ENCODE data around the gene ASPSCR1. TPM values are rescaled to one million over a fixed set of nuclear protein-coding genes. Genes with fewer than 3 reads are reported as not detected.

ASPSCR1 gene
- total RNA-seq, 1 donor from 2014 or later, result 45.4 TPM

DNA sequence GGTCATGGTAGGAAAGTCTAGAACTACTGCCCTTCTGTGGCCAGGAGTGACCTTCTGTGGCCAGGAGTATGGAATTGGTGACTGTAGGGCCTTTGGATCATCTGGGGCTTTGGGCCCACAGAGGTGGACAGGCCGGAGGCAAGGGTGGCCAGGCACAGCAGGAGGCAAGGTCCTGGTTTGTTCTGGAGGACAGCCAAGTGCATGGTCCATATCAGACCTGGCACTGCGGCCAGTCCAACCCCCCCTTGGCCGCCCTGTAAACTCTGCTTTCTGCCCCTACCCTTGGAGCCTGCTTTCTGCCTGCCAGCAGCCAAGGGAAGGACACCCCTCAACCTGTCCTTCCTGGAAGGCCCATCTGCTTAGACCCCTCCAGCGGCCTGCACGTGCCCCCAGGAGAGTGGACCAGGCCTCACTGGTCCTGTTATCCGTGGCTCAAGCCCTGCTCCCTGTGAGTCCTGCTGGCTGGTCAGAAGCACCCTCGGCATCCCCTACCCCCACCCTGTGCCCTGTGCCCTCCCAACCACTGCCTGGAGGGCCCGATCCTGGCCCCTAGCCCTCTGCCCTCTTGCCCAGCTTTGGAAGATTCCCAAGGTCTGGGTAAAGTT, 62.4 kb downstream of the ASPSCR1 start:
- no peak for DNase-seq (ENCODE audit: low spot score)

DNA sequence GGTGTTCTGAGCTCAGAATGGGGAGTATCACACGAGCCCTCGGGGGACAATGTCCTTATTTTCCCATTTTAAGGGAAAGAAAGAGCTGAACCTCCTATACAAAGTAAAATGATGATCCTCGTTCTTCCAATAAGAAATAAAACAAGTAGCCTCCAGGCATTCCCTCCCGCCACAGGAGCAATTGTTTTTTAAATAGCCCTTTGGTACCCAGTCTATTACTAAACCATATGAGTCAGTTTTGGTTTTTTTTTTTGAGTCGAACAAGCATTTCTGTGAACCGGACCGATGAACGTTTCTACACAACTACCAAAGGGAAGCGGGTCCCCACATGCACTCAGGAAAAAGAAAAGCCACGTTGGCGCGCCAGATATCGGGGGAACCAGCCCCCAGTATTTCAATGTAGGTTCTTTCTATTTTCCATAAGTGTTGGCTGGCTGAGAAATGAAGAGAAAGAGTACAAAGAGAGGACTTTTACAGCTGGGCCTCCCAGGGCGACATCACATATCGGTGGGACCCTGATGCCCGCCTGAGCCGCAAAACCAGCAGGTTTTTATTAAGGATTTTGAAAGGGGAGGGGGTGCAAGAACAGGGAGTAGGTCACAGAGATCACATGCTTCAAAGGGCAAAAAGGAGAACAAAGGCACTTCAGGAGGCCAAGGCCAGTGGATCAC, 63.9 kb downstream of the ASPSCR1 start:
- DNase-seq (ENCODE audit: low spot score), result no peak

DNA sequence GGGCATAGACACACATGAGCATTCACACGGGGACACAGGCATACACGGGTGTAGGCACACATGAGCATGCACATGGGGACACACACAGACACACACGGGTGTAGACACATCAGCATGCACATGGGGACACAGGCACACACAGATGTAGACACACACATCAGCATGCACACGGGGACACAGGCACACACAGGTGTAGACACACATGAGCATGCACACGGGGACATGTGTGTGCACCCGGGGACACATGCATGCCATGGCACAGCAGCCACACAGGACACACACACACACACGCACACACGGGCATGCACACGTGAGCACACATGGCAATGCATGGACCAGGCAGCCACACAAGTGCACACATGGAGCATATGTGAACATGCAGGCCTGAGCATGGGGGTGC, 65.2 kb downstream of the ASPSCR1 start:
- no peak for DNase-seq (ENCODE audit: low spot score)

DNA sequence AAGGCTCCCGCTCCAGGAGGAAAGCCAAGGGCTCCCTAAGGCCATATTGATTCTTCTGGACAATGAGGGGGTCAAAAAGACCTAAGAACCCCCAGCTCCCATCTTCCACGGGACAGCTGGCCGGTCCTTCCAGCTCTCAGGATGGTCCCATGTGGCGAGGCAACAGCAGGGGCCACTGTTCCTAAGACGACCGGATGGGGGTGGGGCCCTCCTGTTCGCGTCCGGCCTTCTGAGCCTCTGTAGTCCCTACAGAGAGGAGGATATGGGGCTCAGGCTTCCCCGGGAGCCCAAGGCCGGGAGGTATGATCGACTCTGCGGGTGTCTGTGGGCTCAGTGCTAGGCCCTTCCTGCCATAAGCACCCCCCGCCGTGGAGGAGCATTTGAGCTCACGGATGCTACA, 66.1 kb downstream of the ASPSCR1 start:
- no peak for DNase-seq (ENCODE audit: low spot score)

DNA sequence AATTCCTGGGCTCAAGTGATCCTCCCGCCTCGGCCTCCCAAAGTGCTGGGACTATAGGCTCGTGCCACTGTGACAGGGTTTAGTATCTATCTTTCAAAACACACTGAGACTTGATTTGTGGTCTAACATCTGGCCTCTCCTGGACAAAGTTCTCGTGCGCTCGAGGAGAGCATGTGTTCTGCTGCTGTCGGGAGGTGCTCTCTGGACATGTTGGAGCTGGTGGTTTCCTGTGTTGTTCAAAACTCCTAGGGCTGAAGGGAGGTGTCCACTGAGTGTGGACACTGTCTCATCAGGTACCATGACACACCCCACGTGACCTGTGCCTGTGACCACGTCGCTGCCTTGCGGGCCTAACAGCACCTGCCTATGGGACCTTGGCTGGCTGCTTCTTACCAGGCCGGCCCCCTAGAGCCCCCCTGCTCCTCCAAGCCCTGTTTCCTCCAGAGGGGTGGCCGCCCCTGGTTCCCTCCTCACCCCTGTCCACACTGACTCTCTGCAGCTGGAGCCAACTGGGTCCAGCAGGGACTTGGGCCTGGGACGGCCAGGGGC, 68.6 kb downstream of the ASPSCR1 start:
- DNase-seq (ENCODE audit: low spot score), result no peak

DNA sequence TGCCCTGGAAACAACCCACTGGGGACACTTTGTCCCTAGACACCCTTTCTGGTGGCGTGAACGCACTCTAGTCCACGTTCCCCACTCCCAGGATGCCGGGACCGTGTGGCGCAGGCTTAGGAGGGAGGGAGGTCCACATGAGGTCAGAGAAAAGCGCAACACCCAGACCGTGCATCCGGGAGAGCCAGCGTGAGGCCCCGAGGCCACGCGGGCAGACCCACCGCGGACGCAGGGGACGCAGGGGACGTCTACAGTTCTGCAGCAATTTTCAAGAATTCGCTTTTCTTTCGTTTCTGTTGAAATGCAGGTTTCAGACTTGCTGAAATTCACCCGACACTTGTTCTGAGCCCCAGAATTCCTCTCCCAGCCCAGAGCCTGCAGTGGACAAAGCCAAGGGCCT, 69.5 kb downstream of the ASPSCR1 start:
- DNase-seq (ENCODE audit: low spot score), result no peak

DNA sequence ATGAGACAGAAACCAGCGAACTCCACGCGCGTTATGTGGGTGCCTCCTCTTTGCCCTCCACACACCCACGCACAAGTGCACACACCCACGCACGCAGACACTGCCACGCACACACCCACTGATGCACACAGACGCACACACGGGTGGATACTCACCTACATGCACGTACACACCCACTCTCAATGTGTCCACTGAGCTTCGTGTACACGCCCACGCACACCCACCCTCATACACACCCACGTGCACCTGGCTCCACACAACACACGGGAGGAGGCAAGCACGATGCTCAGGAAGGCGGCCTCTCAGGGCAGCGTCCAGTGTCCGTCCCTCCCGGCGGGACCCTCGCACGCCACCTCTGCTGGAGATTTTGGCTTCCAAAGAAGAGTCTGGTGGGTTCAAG, 70.0 kb downstream of the ASPSCR1 start:
- DNase-seq (ENCODE audit: low spot score), result no peak

DNA sequence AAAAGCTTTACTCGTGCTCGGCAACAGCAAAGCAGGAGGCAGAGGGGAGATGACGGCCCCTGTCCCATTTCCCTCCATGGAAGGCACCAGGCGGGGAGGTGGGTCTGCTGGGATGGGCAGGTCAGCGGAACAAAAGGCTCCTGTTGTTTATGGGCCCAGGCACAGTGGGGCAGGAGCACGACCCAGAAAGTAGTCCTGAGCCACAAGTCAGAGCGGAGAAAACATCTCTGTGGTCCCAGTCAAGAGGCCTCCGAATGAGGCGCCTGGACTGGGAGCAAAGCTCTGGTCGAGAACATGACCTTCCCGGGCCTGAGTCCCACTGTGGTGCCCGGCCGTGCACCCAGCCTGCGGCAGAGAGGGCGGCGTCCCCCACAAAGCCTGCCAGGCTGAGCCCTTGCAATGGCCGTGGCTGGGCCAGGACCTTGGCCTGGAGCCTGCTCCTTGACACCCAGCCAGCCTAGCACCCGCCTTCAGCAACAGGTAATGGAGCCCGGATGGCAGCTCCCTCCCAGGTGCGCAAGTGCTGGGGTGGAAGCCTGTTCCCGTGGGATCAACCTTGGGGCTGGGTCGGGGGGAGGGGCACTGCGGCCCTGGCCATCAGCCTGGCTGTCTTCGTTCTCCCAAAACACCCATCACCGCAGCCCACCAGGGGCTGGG, 70.6 kb downstream of the ASPSCR1 start:
- DNase-seq (ENCODE audit: low spot score), result no peak

DNA sequence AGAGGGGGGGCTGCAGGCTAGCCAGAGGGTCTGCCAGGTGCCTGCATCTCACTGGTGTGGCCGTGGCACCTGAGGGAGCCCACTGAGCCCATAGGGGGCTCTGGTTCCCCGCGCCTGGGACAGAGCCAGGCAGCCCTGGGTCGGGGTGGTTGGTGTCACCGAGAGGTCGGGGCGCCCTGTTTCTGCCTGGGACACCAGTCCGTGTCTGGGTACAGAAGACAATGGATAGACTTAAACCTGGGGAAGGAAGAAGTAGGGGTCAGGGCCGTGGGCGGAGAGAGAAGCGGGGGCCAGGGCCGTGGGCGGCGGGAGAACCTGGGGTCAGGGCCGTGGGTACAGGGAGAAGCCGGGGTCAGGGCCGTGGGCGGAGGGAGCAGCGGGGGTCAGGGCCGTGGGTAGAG, 71.1 kb downstream of the ASPSCR1 start:
- no peak for DNase-seq (ENCODE audit: low spot score)

DNA sequence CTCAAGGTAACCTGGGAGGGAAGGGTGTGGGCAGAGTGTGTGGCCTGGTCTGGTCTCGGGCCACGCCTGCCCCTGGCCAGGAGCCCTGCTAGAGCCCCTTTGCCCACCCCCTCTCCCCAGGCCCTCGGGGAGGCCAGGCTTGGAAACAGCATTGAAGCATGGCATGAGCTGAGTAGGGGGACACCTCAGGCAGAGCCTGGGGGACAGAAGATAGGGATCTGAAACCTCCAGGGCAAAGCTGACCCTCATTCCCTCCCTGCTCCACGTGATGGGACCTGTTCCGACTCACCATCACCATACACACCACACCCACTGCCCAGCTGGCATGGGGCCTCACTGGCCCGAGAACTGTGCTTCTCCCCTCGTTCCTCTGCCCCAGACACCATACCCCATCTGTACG, 71.7 kb downstream of the ASPSCR1 start:
- DNase-seq (ENCODE audit: low spot score), result no peak

DNA sequence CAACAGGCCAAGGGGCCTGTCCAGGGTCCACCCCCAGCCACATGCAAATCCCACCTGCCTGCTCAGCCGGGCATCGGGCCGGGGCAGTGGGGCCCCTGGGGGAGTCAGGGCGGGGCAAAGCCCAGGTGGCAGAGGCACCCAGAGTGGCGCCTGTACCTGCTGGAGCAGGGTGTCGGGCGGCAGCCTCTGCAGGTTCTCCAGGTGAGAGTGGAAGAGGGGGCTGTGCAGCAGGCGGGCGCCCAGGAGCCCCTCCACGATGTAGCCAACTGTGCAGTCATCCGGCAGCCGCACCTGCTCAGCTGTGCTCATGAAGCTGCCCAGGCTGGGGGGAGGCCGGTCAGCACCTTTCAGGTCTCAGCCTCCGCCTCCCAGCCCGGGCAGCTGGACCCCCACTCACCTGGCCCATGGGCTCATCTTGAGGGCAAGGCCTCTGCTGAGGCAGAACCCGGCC, 72.1 kb downstream of the ASPSCR1 start:
- no peak for DNase-seq (ENCODE audit: low spot score)

DNA sequence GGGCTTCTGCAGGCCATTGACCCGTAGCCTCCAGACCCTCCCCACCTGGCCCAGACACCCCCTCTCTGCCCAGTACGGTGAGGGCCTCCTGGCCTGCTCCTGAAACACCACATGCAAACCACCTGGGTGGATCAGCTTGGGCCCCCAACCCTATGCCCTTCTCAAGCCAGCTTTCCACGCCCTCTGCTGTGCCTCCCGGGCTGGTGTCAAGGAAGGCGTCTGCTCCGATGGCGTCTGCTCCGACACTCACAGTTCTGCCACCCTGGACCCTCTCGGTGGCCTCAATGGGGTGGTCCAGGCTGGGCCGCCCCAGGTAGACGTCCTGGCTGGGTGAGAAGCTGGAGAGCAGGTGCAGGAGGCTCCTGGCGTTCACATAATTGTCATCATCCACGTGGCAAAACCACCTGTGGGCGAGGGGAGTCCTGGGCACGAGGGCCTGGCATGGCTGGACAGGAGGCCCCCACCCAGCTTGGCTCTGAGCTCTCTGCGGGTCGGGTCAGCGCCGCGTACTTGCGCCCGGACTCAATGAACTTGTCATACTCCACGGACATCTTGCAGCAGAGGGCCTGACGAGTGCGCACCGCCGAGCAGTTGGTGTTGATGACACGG, 72.8 kb downstream of the ASPSCR1 start:
- DNase-seq (ENCODE audit: low spot score), result no peak

DNA sequence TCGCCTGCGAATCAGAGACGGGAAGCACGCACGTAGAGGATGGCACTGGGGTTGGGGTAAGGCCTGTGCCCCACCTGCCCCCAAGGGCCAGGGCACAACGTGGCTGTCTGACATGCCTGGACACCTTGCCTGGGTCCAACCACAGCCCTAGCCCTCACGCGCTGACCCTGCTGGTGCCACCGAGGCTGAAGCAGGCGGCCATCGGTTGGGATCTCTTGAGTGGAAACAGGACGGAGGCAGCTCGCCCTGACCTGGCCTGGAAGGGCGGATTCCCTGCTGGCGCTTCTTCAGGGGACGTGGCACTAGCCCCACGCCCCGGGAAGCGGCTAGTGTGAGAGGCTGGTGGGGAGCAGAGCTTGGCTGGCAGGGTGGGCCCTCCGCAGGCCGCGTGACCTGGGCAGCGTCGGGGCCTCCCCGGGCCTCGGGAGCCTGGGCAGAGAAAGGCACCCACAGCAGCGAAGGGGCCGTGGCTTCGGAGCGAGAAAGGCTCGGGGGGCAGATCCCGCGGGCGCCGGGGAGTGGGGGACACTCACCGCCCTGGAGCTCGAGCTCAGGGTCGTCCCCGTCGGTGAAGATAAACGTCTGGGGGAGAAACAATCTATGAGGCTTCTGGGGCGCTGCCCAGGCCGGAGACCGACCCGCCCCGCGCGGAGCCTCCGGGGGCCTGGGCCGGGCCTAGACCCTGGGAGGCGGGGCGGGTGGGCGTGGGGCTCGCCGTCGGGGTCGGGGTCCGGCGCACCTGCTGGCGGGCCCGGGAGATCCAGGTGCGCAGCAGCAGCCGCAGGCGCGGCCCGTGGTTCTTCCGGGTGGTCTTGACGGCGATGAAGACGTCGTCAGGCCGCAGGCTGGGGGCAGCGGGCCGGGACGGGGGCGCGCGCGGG, 73.6 kb downstream of the ASPSCR1 start:
- no peak for DNase-seq (ENCODE audit: low spot score)

DNA sequence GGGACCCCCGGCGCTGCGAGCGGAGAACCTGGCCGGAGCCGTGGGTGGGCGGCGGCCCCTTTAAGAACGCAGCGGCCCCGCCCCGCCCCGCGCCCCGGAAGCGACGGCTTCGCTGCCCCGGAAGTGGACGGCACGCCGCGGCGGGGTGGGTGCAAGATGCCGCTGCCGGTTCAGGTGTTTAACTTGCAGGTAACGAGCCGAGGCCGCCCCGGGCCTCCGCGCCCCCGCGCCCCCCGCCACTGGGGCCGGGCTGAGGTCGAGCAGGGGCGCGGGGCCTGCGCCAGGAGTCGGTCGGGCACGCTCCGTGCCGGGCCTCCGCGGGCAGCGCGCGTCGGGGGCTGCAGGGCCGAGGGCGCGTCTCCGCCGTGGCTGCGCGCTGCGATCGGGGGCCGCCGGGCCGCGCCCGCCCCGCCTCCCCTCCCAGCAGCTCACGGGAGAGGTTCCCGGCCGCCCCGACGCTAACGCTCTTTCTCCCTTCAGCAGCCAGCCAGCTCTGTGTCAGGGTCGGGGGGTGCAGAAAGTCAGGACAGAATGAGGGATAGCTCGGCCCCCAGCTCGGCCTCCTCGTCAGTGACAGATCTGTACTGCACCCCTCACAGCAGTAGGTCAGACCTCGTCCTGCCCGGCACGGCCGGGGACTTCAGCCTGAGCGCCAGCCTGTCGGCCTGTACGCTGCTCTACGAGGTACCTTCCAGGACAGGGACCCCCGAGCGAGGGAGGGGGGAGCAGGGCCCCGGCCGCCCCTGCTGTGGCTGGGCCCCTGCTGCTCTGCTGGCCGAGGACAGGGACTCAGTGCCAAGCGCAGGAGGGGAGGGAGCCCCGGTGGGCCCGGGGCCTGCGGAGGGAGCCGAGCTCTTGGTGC, 74.6 kb downstream of the ASPSCR1 start, which contains the start of the genes GPS1 and RFNG:
GPS1 (plus strand) TSS at position 123 of the 862 bp plus-strand sequence; CDS start at position 157, 34 bp downstream.
RFNG (minus strand) TSS at position 36 of the 862 bp plus-strand sequence. CDS start 45 bp downstream, outside the sequence.
- peak; percentile 68 for DNase-seq (ENCODE audit: low spot score)

DNA sequence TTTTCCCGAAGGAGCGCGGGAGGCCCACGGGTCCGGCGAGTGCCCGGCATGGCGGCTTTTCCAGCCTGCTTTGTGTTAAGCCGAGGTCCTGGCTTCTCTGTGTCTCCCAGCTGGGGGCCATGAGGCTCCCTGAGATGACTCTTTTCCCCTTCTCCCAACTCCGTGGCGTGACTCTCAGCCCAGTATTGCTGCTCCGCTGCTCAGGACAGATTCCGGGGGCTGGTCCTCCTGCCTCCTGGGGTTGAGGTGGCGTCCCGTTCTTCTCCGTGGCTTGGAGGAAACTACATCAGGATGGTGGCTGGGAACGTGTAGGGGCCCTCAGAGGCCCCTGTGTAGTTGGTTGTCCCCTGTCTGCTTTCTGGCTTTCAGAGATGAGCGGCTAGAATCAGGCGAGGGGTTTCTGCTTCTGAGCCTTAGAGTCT, 75.2 kb downstream of the ASPSCR1 start:
- no peak for DNase-seq (ENCODE audit: low spot score)

DNA sequence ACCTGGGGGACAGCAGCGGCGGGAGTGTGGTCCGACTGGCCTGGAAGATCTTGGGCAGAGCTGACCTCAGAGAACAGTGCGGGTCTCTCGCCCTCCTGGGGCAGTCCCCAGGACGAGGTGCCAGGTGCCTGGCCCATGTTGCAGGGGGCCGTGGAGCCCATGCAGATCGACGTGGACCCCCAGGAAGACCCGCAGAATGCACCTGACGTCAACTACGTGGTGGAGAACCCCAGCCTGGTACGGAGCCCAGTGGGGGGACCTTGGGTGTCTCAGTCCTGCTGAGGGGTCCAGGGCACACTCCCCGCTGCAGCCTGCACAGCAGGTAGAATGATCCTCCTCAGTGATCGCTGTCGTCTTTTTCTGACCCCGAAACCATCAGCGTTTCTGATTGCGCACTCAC, 75.7 kb downstream of the ASPSCR1 start:
- DNase-seq (ENCODE audit: low spot score), result no peak

DNA sequence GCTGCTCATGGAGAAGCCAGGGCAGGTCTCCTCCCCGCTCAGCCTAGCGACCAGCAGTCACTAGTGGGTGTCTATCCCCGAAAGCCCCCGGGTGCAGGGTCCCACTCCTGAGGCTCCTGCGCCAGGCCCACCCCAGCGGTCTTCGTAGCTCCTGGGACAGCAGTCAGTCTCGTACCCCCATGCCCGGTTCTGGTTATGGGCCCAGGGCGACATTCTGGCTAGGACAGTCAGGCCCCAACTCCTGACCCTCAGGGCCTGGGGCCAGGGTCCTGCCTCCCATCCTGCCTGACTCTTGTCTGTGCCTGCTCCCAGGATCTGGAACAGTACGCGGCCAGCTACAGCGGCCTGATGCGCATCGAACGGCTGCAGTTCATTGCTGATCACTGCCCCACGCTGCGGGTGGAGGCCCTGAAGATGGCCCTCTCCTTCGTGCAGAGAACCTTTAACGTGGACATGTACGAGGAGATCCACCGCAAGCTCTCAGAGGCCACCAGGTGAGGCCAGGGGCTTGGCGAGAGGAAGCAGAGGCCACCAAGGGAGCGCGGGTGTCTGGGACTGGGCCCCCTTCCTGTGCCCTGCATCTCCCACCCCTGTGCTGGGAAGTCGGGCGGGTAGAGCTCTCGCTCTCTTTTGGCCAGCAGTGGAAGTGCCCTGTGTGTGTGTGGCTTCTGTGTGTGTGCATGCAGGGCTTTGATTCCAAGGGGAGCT, 76.3 kb downstream of the ASPSCR1 start:
- no peak for DNase-seq (ENCODE audit: low spot score)

DNA sequence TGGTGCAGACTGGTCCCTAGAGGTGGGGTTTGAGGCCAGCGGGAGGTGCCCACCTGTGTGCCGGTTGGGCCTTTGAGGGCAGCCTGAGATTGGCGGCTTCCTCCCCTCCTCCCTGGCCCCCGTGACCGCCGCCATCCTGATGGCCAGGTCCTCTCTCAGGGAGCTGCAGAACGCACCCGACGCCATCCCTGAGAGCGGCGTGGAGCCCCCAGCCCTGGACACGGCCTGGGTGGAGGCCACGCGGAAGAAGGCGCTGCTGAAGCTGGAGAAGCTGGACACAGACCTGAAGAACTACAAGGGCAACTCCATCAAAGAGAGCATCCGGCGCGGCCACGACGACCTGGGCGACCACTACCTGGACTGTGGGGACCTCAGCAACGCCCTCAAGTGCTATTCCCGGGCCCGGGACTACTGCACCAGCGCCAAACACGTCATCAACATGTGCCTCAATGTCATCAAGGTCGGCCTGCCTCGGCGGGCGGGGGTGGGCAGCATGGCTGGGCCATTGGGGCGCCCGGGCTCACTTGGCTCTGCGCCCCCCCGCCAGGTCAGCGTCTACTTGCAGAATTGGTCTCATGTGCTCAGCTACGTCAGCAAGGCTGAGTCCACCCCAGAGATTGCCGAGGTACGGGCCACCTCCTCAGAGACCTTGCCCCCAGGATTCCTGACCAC, 77.1 kb downstream of the ASPSCR1 start:
- DNase-seq (ENCODE audit: low spot score), result no peak
